GM12864 (cell line): Measurements from ENCODE around the gene CAMK2B.

Experiments
- DNase-seq: peaks from one replicate; pipeline ENCODE4 v3.0.0-alpha.2; 2011; ENCODE audit warnings: low read depth
- H3K4me3 ChIP-seq: 2 replicates; pipeline ENCODE4 v1.5.1; 2011; ENCODE audit warnings: mild to moderate bottlenecking, low read depth, low read length, control low read depth
- TF ChIP-seq, protein P1 (sequence below): IDR thresholded peaks from 2 replicates; pipeline ENCODE4 v1.5.1; 2011; ENCODE audit warnings: low read depth, mild to moderate bottlenecking, moderate library complexity, low read length, control low read depth, inconsistent platforms; ENCODE audit errors: missing control alignments

The CAMK2B gene

DNA sequence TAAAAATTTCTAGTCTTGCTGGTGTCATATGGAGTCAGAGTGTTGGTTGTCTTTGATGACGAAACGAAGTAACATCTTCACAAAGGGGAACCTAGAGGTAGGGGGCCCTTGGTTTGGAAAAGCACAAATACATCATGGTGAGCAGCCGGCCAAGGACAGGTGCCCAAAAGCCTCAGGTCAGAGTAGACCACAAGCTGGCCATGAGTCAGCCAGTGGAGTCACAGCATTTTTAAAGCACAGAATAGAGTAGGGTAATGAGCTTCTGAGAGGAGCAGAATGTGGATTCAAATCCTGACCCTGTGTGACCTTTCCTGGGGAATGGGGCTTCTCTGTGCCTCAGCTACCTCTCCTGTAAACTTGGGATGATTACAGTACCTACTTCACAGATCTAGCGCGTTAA lies 5.3 kb downstream of the CAMK2B start:
- TF ChIP-seq, protein P1, sequence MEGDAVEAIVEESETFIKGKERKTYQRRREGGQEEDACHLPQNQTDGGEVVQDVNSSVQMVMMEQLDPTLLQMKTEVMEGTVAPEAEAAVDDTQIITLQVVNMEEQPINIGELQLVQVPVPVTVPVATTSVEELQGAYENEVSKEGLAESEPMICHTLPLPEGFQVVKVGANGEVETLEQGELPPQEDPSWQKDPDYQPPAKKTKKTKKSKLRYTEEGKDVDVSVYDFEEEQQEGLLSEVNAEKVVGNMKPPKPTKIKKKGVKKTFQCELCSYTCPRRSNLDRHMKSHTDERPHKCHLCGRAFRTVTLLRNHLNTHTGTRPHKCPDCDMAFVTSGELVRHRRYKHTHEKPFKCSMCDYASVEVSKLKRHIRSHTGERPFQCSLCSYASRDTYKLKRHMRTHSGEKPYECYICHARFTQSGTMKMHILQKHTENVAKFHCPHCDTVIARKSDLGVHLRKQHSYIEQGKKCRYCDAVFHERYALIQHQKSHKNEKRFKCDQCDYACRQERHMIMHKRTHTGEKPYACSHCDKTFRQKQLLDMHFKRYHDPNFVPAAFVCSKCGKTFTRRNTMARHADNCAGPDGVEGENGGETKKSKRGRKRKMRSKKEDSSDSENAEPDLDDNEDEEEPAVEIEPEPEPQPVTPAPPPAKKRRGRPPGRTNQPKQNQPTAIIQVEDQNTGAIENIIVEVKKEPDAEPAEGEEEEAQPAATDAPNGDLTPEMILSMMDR, result no peak
- DNase-seq, result no peak
- no peak overlapping the region for H3K4me3 ChIP-seq

DNA sequence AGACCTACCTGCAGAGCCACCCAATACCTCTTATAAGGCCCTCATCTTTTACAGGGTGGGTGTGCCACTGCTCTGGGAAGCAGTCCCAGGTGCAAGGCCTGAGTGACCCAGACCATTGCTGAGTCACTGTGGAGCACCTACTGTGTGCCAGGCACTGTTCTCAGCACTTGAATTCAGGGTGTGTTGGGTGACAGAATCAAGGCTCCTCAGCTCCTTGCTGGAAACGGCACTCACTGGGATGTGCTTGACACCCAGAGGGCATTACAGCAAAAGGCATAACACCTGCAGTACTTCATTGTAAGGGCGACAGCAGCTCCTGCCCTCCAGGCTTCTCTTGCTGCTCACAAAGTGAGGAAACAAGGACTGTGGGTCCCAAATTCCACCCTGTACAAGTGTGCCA lies 7.1 kb downstream of the CAMK2B start:
- no peak overlapping the region for H3K4me3 ChIP-seq
- TF ChIP-seq, protein P1, result no peak
- DNase-seq, result no peak

DNA sequence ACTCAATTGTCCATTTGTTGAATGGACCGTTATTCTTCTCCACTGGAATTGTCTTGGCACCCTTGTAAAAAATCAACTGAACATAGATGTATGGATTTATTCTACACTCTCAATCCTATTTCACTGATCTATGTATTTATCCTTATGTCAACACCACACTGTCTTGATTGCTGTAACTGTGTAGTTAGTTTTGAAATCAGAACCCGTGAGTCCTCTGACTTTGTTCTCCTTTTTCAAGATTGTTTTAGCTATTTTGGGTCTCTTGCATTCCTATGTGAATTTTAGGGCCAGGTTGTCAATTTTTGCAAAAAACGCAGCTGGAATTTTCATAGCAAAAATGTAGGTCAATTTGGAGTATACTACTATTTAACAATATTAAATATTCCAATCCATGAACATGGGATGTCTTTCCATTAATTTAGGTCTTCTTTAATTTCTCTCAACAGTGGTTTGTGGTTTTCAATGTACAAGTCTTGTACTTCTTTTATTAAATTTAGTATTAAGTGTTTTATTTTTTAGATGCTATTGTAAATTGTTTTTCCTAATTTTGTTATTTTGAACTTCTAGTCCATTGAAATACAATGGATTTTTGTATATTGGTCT lies 10.0 kb downstream of the CAMK2B start:
- H3K4me3 ChIP-seq, result no peak overlapping the region
- TF ChIP-seq, protein P1, result no peak
- no peak for DNase-seq

DNA sequence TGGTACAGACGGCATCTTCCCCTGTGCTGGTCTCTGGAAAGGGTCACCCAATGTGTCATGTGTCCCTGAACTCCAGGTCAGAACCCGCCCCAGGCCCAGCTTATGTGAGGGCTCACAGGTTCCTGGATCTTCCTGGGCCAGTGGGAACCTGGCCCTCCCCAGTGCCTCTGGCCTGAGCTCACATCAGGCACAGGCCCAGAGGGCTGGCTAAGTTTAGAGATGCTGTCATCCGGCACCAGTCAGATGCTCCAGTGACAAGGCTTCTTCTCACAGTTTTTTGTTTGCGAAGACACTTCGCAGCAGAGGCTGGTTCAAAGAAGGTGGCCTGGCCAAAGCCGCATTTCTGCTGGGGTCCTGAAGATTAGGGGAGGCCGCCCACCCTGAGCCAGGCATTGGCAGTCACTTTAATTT lies 11.8 kb downstream of the CAMK2B start:
- DNase-seq, result no peak
- H3K4me3 ChIP-seq, result no peak overlapping the region
- TF ChIP-seq, protein P1, result no peak

DNA sequence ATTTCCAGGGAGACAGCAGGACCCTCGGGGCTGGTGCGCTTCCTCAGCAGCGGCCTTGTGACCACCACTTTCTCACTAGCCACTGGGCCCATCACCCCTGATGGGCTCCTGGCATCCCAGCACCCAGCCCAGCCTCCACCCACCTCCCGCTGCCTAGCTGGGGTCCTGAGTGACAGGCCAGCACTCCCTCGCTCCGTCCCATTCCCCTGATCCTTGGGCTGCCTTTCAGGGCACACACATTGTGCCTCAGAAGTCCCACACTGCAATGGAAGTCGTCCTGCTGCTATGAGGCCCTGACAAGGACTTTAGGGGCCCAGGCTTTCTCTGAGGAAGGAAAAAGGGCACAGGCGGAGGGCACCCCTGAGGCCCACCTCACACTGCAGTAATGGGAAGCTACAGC lies 12.4 kb downstream of the CAMK2B start:
- no peak for DNase-seq
- no peak overlapping the region for H3K4me3 ChIP-seq
- TF ChIP-seq, protein P1, result no peak

DNA sequence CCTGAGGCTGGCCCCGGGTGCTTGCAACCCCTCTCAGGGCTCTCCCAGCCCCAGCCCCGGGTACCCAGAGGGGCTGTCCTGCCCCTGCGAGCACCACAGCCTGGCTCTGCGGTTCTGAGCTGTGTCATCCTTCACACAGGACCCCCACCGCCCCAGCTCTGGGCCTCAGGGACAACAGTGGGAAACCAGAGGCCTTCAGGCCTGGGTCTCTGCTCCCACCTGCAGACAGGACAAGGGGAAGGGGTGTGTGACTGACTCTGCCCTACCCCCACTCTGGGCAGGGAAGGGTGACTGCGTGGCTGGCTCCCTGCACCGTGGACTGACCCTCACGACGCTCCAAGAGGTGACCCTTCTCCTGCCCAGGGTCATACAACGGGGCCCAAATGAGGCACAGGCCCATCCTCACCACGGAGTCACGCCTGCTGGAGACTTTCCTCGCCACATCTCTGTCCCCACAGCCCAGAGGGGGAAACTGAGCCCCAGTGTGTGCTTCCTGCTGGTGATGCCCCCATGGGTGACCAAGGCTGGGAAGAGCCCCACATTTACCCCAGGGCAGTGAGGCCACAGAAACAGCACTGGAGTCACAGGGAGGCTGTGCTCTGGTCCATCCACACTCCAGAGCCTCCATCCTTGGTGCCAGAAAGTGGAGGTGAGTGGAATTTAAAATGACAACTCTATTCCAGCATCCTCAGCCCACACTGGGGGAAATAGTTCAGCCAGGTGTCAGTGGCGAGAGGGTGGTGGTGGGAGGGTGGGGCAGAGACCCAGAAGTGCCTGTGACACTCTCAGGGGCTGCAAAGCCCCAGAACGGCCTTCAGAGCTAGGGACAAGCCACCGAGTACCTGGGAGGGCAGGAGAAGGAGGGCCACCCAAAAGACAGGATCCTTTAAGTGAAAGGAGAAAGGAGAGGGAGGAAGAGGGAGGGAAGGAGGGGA lies 13.6 kb downstream of the CAMK2B start:
- DNase-seq, result no peak
- TF ChIP-seq, protein P1, result no peak
- H3K4me3 ChIP-seq, result no peak overlapping the region
